CD4-positive, alpha-beta memory T cell (primary cell): ENCODE results near the gene ARID5A. TPM values are rescaled to one million over a fixed set of nuclear protein-coding genes. Genes with fewer than 3 reads are reported as not detected.

Experiments
- CTCF ChIA-PET: fragments of 350-600 bp; sonication (Branson Sonifier 250); formaldehyde crosslinking; loops from one replicate; lab custom pipeline; 2021; ENCODE audit warnings: inconsistent platforms; ENCODE audit not compliant: partially characterized antibody; lab: Charles Lee
- POLR2A ChIA-PET: fragments of 350-600 bp; sonication (Branson Sonifier 250); formaldehyde crosslinking; loops from one replicate; lab custom pipeline; 2021; ENCODE audit not compliant: partially characterized antibody; lab: Charles Lee
- DNase-seq, 5 donors: peaks; one replicate each; pipeline versions ENCODE4 v3.0.0 to v3.0.0-alpha.2; 2020 to 2022; ENCODE audit warnings: mixed read lengths in 1 of 5
- H3K27ac ChIP-seq: one replicate; pipeline ENCODE4 v1.7.0; 2013; ENCODE audit warnings: low read depth, low read length
- H3K27me3 ChIP-seq: 2 replicates; pipeline ENCODE4 v1.7.0; 2013; ENCODE audit warnings: mild to moderate bottlenecking, low read length, moderate library complexity; ENCODE audit not compliant: insufficient read depth
- H3K36me3 ChIP-seq: 2 replicates; pipeline ENCODE4 v1.7.0; 2013; ENCODE audit warnings: mild to moderate bottlenecking, low read length, moderate library complexity; ENCODE audit not compliant: insufficient read depth
- H3K4me1 ChIP-seq: 2 replicates; pipeline ENCODE4 v1.7.0; 2013; ENCODE audit warnings: mild to moderate bottlenecking, low read length, moderate library complexity; ENCODE audit not compliant: insufficient read depth
- H3K4me3 ChIP-seq, 2 donors: one replicate each; pipeline ENCODE4 v1.7.0; 2013; ENCODE audit warnings: low read length in 2 of 2, mild to moderate bottlenecking in 1 of 2
- H3K9me3 ChIP-seq, 2 donors: one replicate each; pipeline ENCODE4 v1.7.0; 2013; ENCODE audit warnings: low read length in 2 of 2, control low read depth in 1 of 2; ENCODE audit not compliant: control insufficient read depth in 1 of 2
- H3K27ac Mint-ChIP-seq, 7 donors: one replicate each; pipeline ENCODE4 v1.8.0; 2020 to 2021; ENCODE audit warnings: mixed read lengths in 7 of 7, mild to moderate bottlenecking in 6 of 7, inconsistent platforms in 3 of 7, moderate library complexity in 3 of 7
- H3K27me3 Mint-ChIP-seq, 2 donors: one replicate each; pipeline ENCODE4 v1.8.0; 2020 to 2021; ENCODE audit warnings: mixed read lengths in 2 of 2
- H3K36me3 Mint-ChIP-seq, 2 donors: one replicate each; pipeline ENCODE4 v1.8.0; 2020 to 2021; ENCODE audit warnings: mixed read lengths in 2 of 2, inconsistent platforms in 1 of 2, mild to moderate bottlenecking in 1 of 2
- H3K4me1 Mint-ChIP-seq, 4 donors: one replicate each; pipeline ENCODE4 v1.8.0; 2020 to 2021; ENCODE audit warnings: mixed read lengths in 4 of 4, mild to moderate bottlenecking in 1 of 4
- H3K4me3 Mint-ChIP-seq, 8 donors: one replicate each; pipeline ENCODE4 v1.8.0; 2020 to 2021; ENCODE audit warnings: mixed read lengths in 8 of 8, mild to moderate bottlenecking in 7 of 8, moderate library complexity in 6 of 8, inconsistent platforms in 3 of 8
- H3K9me3 Mint-ChIP-seq, 8 donors: one replicate each; pipeline ENCODE4 v1.8.0; 2020 to 2021; ENCODE audit warnings: mixed read lengths in 8 of 8, mild to moderate bottlenecking in 5 of 8, inconsistent platforms in 3 of 8, moderate library complexity in 1 of 8
- intact Hi-C: fragments of 100-400 bp; cut with micrococcal nuclease; formaldehyde crosslinking; loops from one replicate; pipeline ENCODE4 v1.15.1; 2023
- polyA plus RNA-seq, 2 donors: library from polyadenylated mRNA; unstranded; fragments of 300-500 nt; fragmentation: Illumina TruSeq; gene quantifications; one replicate each; pipeline ENCODE4 v1.2.3, GENCODE V29; 2021
- total RNA-seq, 2 experiments: library from RNA; stranded (reverse); gene quantifications; one replicate each; pipeline ENCODE4 v1.2.3, GENCODE V29; 2021

The ARID5A gene
- total and polyA plus RNA-seq, 4 experiments from 2014 or later: 31.4 to 83.8 (median 74.8) TPM

GRCh38 chr2:96511851-96512250, 24.7 kb upstream of the ARID5A start:
- DNase-seq: no peak
- Histone ChIP-seq H3K4me1 (peaks cover 10% of the 10 kb centered on the region), H3K27me3 (no peaks in the 10 kb centered on the region), H3K36me3 (no peaks in the 10 kb centered on the region), H3K9me3 (no peaks in the 10 kb centered on the region), H3K4me3 (no peak overlapping the region), H3K27ac (no peak overlapping the region)
- peaks cover 1 to 14% of the 10 kb centered on the region in 2 donors for H3K27me3 Mint-ChIP-seq
- ChIA-PET CTCF (interaction anchor here (1.0 to 9.6 kb wide), 6 partner anchors 16 to 338 kb away, joined by 3 to 97 read pairs (median 3); no protein-coding TSS in a partner anchor), POLR2A (interaction anchor here (1.6 to 5.6 kb wide), 2 partner anchors 25 to 105 kb away, joined by 7 to 32 read pairs; partner anchors contain the start of gene ARID5A)
- no peaks in the 10 kb centered on the region for H3K36me3 Mint-ChIP-seq
- no peak overlapping the region for H3K27ac Mint-ChIP-seq
- intact Hi-C loops: no loop called here
- H3K4me3 Mint-ChIP-seq: no peak overlapping the region
- peaks cover 4 to 23% (median 13%) of the 10 kb centered on the region in 4 donors for H3K4me1 Mint-ChIP-seq
- peaks cover 0 to 4% (median 2%) of the 10 kb centered on the region in 8 donors for H3K9me3 Mint-ChIP-seq

DNA sequence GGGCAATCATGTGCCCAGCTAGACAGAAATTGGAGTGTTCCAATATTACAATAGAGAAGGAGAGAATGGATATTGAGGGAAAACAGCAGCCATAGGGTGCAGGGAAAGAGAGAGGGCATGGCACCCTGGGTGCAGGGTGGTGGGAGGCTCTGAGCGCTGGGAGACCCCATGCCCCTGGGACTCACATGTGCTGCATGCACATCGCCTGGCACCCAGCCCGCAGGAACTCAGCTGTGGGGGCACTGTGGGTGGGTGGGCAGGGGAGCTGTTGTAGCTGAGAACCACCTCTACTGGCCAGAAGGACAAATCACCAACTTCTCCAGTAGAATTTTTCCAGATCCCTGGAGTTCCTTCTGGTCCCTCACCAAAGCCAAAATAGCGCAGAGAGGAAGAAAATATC, 24.2 kb upstream of the ARID5A start:
- H3K27me3 ChIP-seq: no peaks in the 10 kb centered on the region
- ChIA-PET POLR2A (interaction anchor here (1.6 to 5.6 kb wide), 2 partner anchors 25 to 106 kb away, joined by 7 to 32 read pairs; partner anchors contain the start of gene ARID5A), CTCF (interaction anchor here (0.7 to 9.6 kb wide), 4 partner anchors 10 to 105 kb away, joined by 3 to 97 read pairs (median 4); no protein-coding TSS in a partner anchor)
- H3K4me3 ChIP-seq: no peak overlapping the region
- Mint-ChIP-seq H3K36me3 (no peaks in the 10 kb centered on the region), H3K27me3 (peaks cover 1 to 14% of the 10 kb centered on the region in 2 donors), H3K4me1 (peaks cover 4 to 20% (median 12%) of the 10 kb centered on the region in 4 donors), H3K9me3 (peaks cover 0 to 9% (median 5%) of the 10 kb centered on the region in 8 donors), H3K4me3 (no peak overlapping the region), H3K27ac (no peak overlapping the region)
- H3K27ac ChIP-seq: no peak overlapping the region
- H3K4me1 ChIP-seq: peaks cover 10% of the 10 kb centered on the region
- H3K9me3 ChIP-seq: no peaks in the 10 kb centered on the region
- no peak for DNase-seq
- no peaks in the 10 kb centered on the region for H3K36me3 ChIP-seq
- intact Hi-C loops: no loop called here

- Histone ChIP-seq H3K4me1 (no peaks in the 10 kb centered on the region), H3K27me3 (no peaks in the 10 kb centered on the region), H3K9me3 (no peaks in the 10 kb centered on the region), H3K27ac (no peak overlapping the region), H3K4me3 (no peak overlapping the region), H3K36me3 (no peaks in the 10 kb centered on the region)
- Mint-ChIP-seq H3K4me1 (peaks cover 0 to under 1% (median 0%) of the 10 kb centered on the region in 4 donors), H3K36me3 (no peaks in the 10 kb centered on the region), H3K27me3 (peaks cover 0 to 8% of the 10 kb centered on the region in 2 donors), H3K27ac (peak overlapping the region in 1 of 7 donors; percentile 17), H3K4me3 (no peak overlapping the region), H3K9me3 (peaks cover 0 to 11% (median 5%) of the 10 kb centered on the region in 8 donors)
- ChIA-PET POLR2A (interaction anchor here (1.2 kb wide), 1 partner anchor 17 kb away, joined by 3 read pairs; no protein-coding TSS in a partner anchor), CTCF (no interaction called here)
- intact Hi-C loops: no loop called here
- no peak for DNase-seq
Measured at GRCh38 chr2:96514521-96514920, 22.0 kb upstream of the ARID5A start.

GRCh38 chr2:96517079-96517478, 19.5 kb upstream of the ARID5A start:
- Histone ChIP-seq H3K27ac (no peak overlapping the region), H3K4me3 (no peak overlapping the region), H3K27me3 (no peaks in the 10 kb centered on the region), H3K4me1 (no peaks in the 10 kb centered on the region), H3K9me3 (no peaks in the 10 kb centered on the region), H3K36me3 (no peaks in the 10 kb centered on the region)
- Mint-ChIP-seq H3K9me3 (peaks cover 0 to 11% (median 5%) of the 10 kb centered on the region in 8 donors), H3K27ac (no peak overlapping the region), H3K4me1 (peaks cover 0 to 1% (median 0%) of the 10 kb centered on the region in 4 donors), H3K36me3 (no peaks in the 10 kb centered on the region), H3K4me3 (no peak overlapping the region), H3K27me3 (peaks cover 0 to 1% of the 10 kb centered on the region in 2 donors)
- no peak for DNase-seq
- intact Hi-C loops: no loop called here
- ChIA-PET POLR2A (interaction anchor here (0.6 kb wide), 1 partner anchor 1453 kb away, joined by 3 read pairs; no protein-coding TSS in a partner anchor), CTCF (interaction anchor here (1.1 kb wide), 1 partner anchor 37 kb away, joined by 3 read pairs; no protein-coding TSS in a partner anchor)

- intact Hi-C loops: no loop called here
- no peaks in the 10 kb centered on the region for H3K27me3 ChIP-seq
- Mint-ChIP-seq H3K4me3 (no peak overlapping the region), H3K27me3 (peaks cover 0 to 1% of the 10 kb centered on the region in 2 donors), H3K9me3 (peaks cover 0 to 11% (median 5%) of the 10 kb centered on the region in 8 donors), H3K27ac (no peak overlapping the region), H3K36me3 (no peaks in the 10 kb centered on the region), H3K4me1 (peaks cover 11 to 21% (median 16%) of the 10 kb centered on the region in 4 donors)
- no peaks in the 10 kb centered on the region for H3K9me3 ChIP-seq
- no peak for DNase-seq
- H3K27ac ChIP-seq: no peak overlapping the region
- POLR2A ChIA-PET: no interaction called here
- no peaks in the 10 kb centered on the region for H3K36me3 ChIP-seq
- H3K4me3 ChIP-seq: no peak overlapping the region
- H3K4me1 ChIP-seq: peaks cover 18% of the 10 kb centered on the region
- CTCF ChIA-PET: interaction anchor here (1.0 to 2.0 kb wide), 2 partner anchors 8 to 34 kb away, joined by 3 to 6 read pairs; no protein-coding TSS in a partner anchor
Measured at GRCh38 chr2:96520231-96520630, 16.3 kb upstream of the ARID5A start.

GRCh38 chr2:96520697-96521096, 15.9 kb upstream of the ARID5A start:
- Mint-ChIP-seq H3K4me1 (peaks cover 11 to 21% (median 16%) of the 10 kb centered on the region in 4 donors), H3K4me3 (no peak overlapping the region), H3K27me3 (peaks cover 0 to 1% of the 10 kb centered on the region in 2 donors), H3K36me3 (no peaks in the 10 kb centered on the region), H3K27ac (no peak overlapping the region), H3K9me3 (peaks cover 0 to 11% (median 5%) of the 10 kb centered on the region in 8 donors)
- no peaks in the 10 kb centered on the region for H3K36me3 ChIP-seq
- no peaks in the 10 kb centered on the region for H3K27me3 ChIP-seq
- intact Hi-C loops: no loop called here
- no peak overlapping the region for H3K4me3 ChIP-seq
- DNase-seq: no peak
- H3K9me3 ChIP-seq: no peaks in the 10 kb centered on the region
- CTCF ChIA-PET: interaction anchor here (1.0 to 2.0 kb wide), 2 partner anchors 8 to 33 kb away, joined by 3 to 6 read pairs; no protein-coding TSS in a partner anchor
- no peak overlapping the region for H3K27ac ChIP-seq
- POLR2A ChIA-PET: interaction anchor here (10.6 kb wide), 1 partner anchor 18 kb away, joined by 201 read pairs; the partner anchor contains the start of gene ARID5A
- H3K4me1 ChIP-seq: peaks cover 20% of the 10 kb centered on the region

DNA sequence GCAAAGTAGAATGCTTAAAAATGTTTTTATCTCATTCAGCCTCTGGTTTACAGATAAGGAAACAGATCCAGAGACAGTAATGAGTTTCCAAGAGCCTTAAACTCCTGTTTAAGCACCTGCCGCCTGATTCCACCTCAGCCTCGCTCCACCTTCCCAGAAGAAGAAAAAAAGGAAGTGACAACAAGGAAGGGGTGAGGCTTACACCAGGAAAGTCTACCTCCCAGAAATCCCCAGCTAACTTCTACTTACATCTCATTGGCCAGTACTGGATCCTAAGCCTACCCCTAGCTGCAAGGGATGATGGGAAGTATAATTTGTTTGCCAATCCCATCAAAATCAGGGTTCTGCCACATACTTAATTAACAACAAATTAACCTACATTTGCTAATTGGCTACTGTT, 15.3 kb upstream of the ARID5A start:
- H3K4me1 ChIP-seq: peaks cover 22% of the 10 kb centered on the region
- H3K36me3 Mint-ChIP-seq: no peaks in the 10 kb centered on the region
- H3K27ac Mint-ChIP-seq: no peak overlapping the region
- no peak for DNase-seq
- intact Hi-C loops: no loop called here
- no peak overlapping the region for H3K27ac ChIP-seq
- no peaks in the 10 kb centered on the region for H3K27me3 Mint-ChIP-seq
- CTCF ChIA-PET: interaction anchor here (0.7 to 1.2 kb wide), 2 partner anchors 16 to 33 kb away, joined by 3 to 4 read pairs; partner anchors contain the start of gene NEURL3
- peaks cover 11 to 25% (median 18%) of the 10 kb centered on the region in 4 donors for H3K4me1 Mint-ChIP-seq
- H3K9me3 Mint-ChIP-seq: peaks cover 0 to 11% (median 3%) of the 10 kb centered on the region in 8 donors
- H3K4me3 ChIP-seq: no peak overlapping the region
- no peaks in the 10 kb centered on the region for H3K27me3 ChIP-seq
- no peaks in the 10 kb centered on the region for H3K36me3 ChIP-seq
- no peak overlapping the region for H3K4me3 Mint-ChIP-seq
- POLR2A ChIA-PET: interaction anchor here (10.6 kb wide), 1 partner anchor 17 kb away, joined by 201 read pairs; the partner anchor contains the start of gene ARID5A
- no peaks in the 10 kb centered on the region for H3K9me3 ChIP-seq
